ENCODE data around the gene ATG101.
"Not testable (repeated sequence)": the region's sequence is repeated elsewhere in the genome, so short reads cannot be mapped to it uniquely, and the experiment has no call there.

- not testable (repeated sequence) for TF ChIP-seq PATZ1 (CRISPR knock-in tag; IDR thresholded peaks at IDR 0.05; ENCODE audit: borderline replicate concordance); CREB5 (CRISPR knock-in tag; IDR thresholded peaks at IDR 0.05; ENCODE audit: low read depth); ZC3H10 (CRISPR knock-in tag; IDR thresholded peaks at IDR 0.05); ZFP30 (CRISPR knock-in tag; IDR thresholded peaks at IDR 0.05); RARB (CRISPR knock-in tag; IDR thresholded peaks at IDR 0.05); GLIS3 (CRISPR knock-in tag; IDR thresholded peaks at IDR 0.05); POU6F1 (CRISPR knock-in tag; IDR thresholded peaks at IDR 0.05; ENCODE audit: borderline replicate concordance, low read depth); ZFP3 (CRISPR knock-in tag; IDR thresholded peaks at IDR 0.05); ISL1 (CRISPR knock-in tag; IDR thresholded peaks at IDR 0.05); PPARA (CRISPR knock-in tag; IDR thresholded peaks at IDR 0.05; ENCODE audit: borderline replicate concordance)
These were observed 48.2 kb downstream of the ATG101 start for GRCh38 chr12:52117806-52118475.
